HCT116 (cell line): ENCODE data around the gene SLC35G2. TPM values are rescaled to one million over a fixed set of nuclear protein-coding genes. Genes with fewer than 3 reads are reported as not detected.

Source experiments
- ATAC-seq: fragments of 200-7000 bp; cut with Tn5 transposase; 2 replicates; pipeline ENCODE4 v1.9.1; 2020; ENCODE audit warnings: mild to moderate bottlenecking, moderate library complexity
- BruUV-seq: library from RNA; stranded (reverse); fragments of 400-500 nt; replicated peaks from 2 replicates; lab custom pipeline; 2021; lab: Mats Ljungman, UMichigan
- CTCF ChIA-PET: fragments of 300-600 bp; sonication (Branson Sonifier 250); formaldehyde crosslinking; loops from one replicate; lab custom pipeline; 2021; ENCODE audit warnings: antibody characterized with exemption; lab: Charles Lee
- POLR2A ChIA-PET: fragments of 300-600, 350-600 bp; sonication (Branson Sonifier 250); formaldehyde crosslinking; loops from one replicate; lab custom pipeline; 2021; ENCODE audit warnings: antibody characterized with exemption; lab: Charles Lee
- RAD21 ChIA-PET, 2 experiments: fragments of 300-600 bp; sonication (Branson Sonifier 250); formaldehyde crosslinking; loops; one replicate each; lab custom pipeline; 2023; ENCODE audit warnings: low total read pairs in 2 of 2; ENCODE audit not compliant: uncharacterized antibody in 2 of 2, unreplicated experiment in 2 of 2, low non-redundant PET in 1 of 2; lab: Charles Lee
- DNase-seq: peaks from one replicate; pipeline ENCODE4 v3.0.0-alpha.2; 2010; ENCODE audit warnings: low read depth, low spot score
- H2AFZ ChIP-seq: fragments of 200-600 bp; shearing (Covaris generic), sonication (generic); 2 replicates; pipeline ENCODE4 v1.6.1; 2017; ENCODE audit warnings: low read depth, mixed run types, mixed read lengths, antibody characterized with exemption, low read length; ENCODE audit not compliant: poor library complexity, severe bottlenecking
- H3K27ac ChIP-seq: 2 replicates; pipeline ENCODE4 v1.5.1; 2012; ENCODE audit warnings: low read depth, low read length
- H3K27me3 ChIP-seq: fragments of 200-600 bp; sonication (generic); 2 replicates; pipeline ENCODE4 v1.6.1; 2016; ENCODE audit warnings: mixed run types, low read length, mixed read lengths; ENCODE audit not compliant: insufficient read depth
- H3K36me3 ChIP-seq, 2 experiments: fragments of 200-500 bp in 1 of 2; fragments of 200-600 bp in 1 of 2; sonication (Bioruptor generic) in 1 of 2; sonication (generic) in 1 of 2; 2 replicates each; pipeline versions ENCODE4 v1.5.1 to v1.6.1; 2014 to 2016; ENCODE audit warnings: low read length in 2 of 2, inconsistent platforms in 1 of 2, mixed read lengths in 1 of 2, mixed run types in 1 of 2; ENCODE audit not compliant: insufficient read depth in 2 of 2, control insufficient read depth in 1 of 2
- H3K4me1 ChIP-seq, 2 experiments: fragments of 200-600 bp in 1 of 2; sonication (generic) in 1 of 2; 2 replicates each; pipeline versions ENCODE4 v1.5.1 to v1.6.1; 2012 to 2017; ENCODE audit warnings: low read length in 2 of 2, inconsistent platforms in 1 of 2, mild to moderate bottlenecking in 1 of 2, mixed read lengths in 1 of 2, mixed run types in 1 of 2, moderate library complexity in 1 of 2; ENCODE audit not compliant: insufficient read depth in 2 of 2, control insufficient read depth in 1 of 2
- H3K4me2 ChIP-seq: fragments of 200-600 bp; sonication (generic); 2 replicates; pipeline ENCODE4 v1.6.1; 2017; ENCODE audit warnings: mixed run types, low read length, mixed read lengths
- H3K4me3 ChIP-seq, 2 experiments: fragments of 200-600 bp in 1 of 2; sonication (generic) in 1 of 2; replicated peaks in 1 of 2; 2 replicates each; pipeline ENCODE4 v1.5.1; 2011 to 2016; ENCODE audit warnings: low read length in 2 of 2, control low read depth in 1 of 2, low read depth in 1 of 2, mild to moderate bottlenecking in 1 of 2, mixed read lengths in 1 of 2, mixed run types in 1 of 2
- H3K79me2 ChIP-seq: fragments of 200-600 bp; sonication (generic); 2 replicates; pipeline ENCODE4 v1.6.1; 2017; ENCODE audit warnings: mild to moderate bottlenecking, mixed run types, low read length, moderate library complexity, mixed read lengths; ENCODE audit not compliant: insufficient read depth
- H3K9ac ChIP-seq: fragments of 200-600 bp; sonication (generic); 2 replicates; pipeline ENCODE4 v1.6.1; 2016; ENCODE audit warnings: low read length, mixed read lengths
- H3K9me2 ChIP-seq: fragments of 200-600 bp; sonication (generic), shearing (Covaris generic); 2 replicates; pipeline ENCODE4 v1.6.1; 2017; ENCODE audit warnings: mixed run types, mild to moderate bottlenecking, moderate library complexity; ENCODE audit not compliant: insufficient read depth
- H3K9me3 ChIP-seq, 2 experiments: fragments of 200-500 bp in 1 of 2; fragments of 200-600 bp in 1 of 2; sonication (Bioruptor generic) in 1 of 2; sonication (generic) in 1 of 2; 2 replicates each; pipeline ENCODE4 v1.6.1; 2014 to 2017; ENCODE audit warnings: low read length in 2 of 2, mixed read lengths in 2 of 2, inconsistent platforms in 1 of 2, low read depth in 1 of 2, mild to moderate bottlenecking in 1 of 2, mixed run types in 1 of 2, moderate library complexity in 1 of 2; ENCODE audit not compliant: control insufficient read depth in 1 of 2, insufficient read depth in 1 of 2
- H4K20me1 ChIP-seq: fragments of 200-600 bp; sonication (generic), shearing (Covaris generic); 2 replicates; pipeline ENCODE4 v1.6.1; 2017; ENCODE audit warnings: mixed run types, mild to moderate bottlenecking, moderate library complexity; ENCODE audit not compliant: insufficient read depth
- CBX3 ChIP-seq: IDR thresholded peaks from 2 replicates; pipeline ENCODE4 v1.6.1; 2012; ENCODE audit warnings: low read depth
- CEBPB ChIP-seq: IDR thresholded peaks from 2 replicates; pipeline ENCODE4 v1.6.1; 2012; ENCODE audit warnings: low read depth
- EGR1 ChIP-seq: IDR thresholded peaks from 2 replicates; pipeline ENCODE4 v1.6.1; 2012; ENCODE audit warnings: low read depth
- ELF1 ChIP-seq: IDR thresholded peaks from 2 replicates; pipeline ENCODE4 v1.6.1; 2012; ENCODE audit warnings: low read depth, borderline replicate concordance
- EZH2phosphoT487 ChIP-seq: fragments of 200-600 bp; IDR thresholded peaks from 2 replicates; pipeline ENCODE4 v1.6.1; 2018; ENCODE audit warnings: antibody characterized with exemption, borderline replicate concordance
- FOSL1 ChIP-seq: IDR thresholded peaks from 2 replicates; pipeline ENCODE4 v1.6.1; 2012; ENCODE audit warnings: low read depth
- JUND ChIP-seq: IDR thresholded peaks from 2 replicates; pipeline ENCODE4 v1.6.1; 2012
- POLR2A ChIP-seq: IDR thresholded peaks from 2 replicates; pipeline ENCODE4 v1.7.0; 2011; ENCODE audit warnings: borderline replicate concordance; ENCODE audit not compliant: insufficient read depth, insufficient read length; ENCODE audit errors: extremely low read depth
- POLR2AphosphoS5 ChIP-seq: IDR thresholded peaks from 2 replicates; pipeline ENCODE4 v1.6.1; 2011; ENCODE audit warnings: mild to moderate bottlenecking, low read depth, low read length, moderate library complexity
- RAD21 ChIP-seq: IDR thresholded peaks from 2 replicates; pipeline ENCODE4 v1.6.1; 2012; ENCODE audit warnings: low read depth, mild to moderate bottlenecking
- SP1 ChIP-seq: IDR thresholded peaks from 2 replicates; pipeline ENCODE4 v1.6.1; 2012; ENCODE audit warnings: low read depth
- SRF ChIP-seq: IDR thresholded peaks from 2 replicates; pipeline ENCODE4 v1.6.1; 2012; ENCODE audit warnings: low read depth
- YY1 ChIP-seq: IDR thresholded peaks from 2 replicates; pipeline ENCODE4 v1.6.1; 2011; ENCODE audit warnings: low read length, low read depth, moderate library complexity, mild to moderate bottlenecking; ENCODE audit not compliant: insufficient replicate concordance; ENCODE audit errors: extremely low read depth
- ZFX ChIP-seq: fragments of 450-650 bp; IDR thresholded peaks from 2 replicates; pipeline ENCODE4 v1.6.1; 2017
- ZNF274 ChIP-seq: fragments of 200-500 bp; sonication (Bioruptor generic); IDR thresholded peaks from 2 replicates; pipeline ENCODE4 v1.6.1; 2014; ENCODE audit warnings: mild to moderate bottlenecking, low read depth, low read length, inconsistent platforms
- intact Hi-C: fragments of 100-400 bp; cut with micrococcal nuclease; formaldehyde crosslinking; loops from 2 replicates; pipeline ENCODE4 v1.10.0; 2022
- total RNA-seq: library from RNA; stranded (reverse); gene quantifications from one replicate; pipeline ENCODE4 v1.2.1, GENCODE V29; 2021; ENCODE audit not compliant: unreplicated experiment
- TF ChIP-seq, protein P1 (sequence below): IDR thresholded peaks from 2 replicates; pipeline ENCODE4 v1.6.1; 2011; ENCODE audit warnings: mild to moderate bottlenecking, low read length, moderate library complexity; ENCODE audit not compliant: insufficient replicate concordance; ENCODE audit errors: extremely low read depth
- TF ChIP-seq, protein P2 (sequence below): IDR thresholded peaks from 2 replicates; pipeline ENCODE4 v1.6.1; 2012; ENCODE audit warnings: low read depth
- TF ChIP-seq, protein P3 (sequence below): IDR thresholded peaks from 2 replicates; pipeline ENCODE4 v1.6.1; 2012
- TF ChIP-seq, protein P4 (sequence below), 3 experiments: fragments of 200-600 bp in 1 of 3; sonication (generic) in 1 of 3; IDR thresholded peaks in 2 of 3; conservative IDR thresholded peaks in 1 of 3; 2 replicates each; pipeline ENCODE4 v1.5.1; 2012 to 2017; ENCODE audit warnings: low read depth in 2 of 3, low read length in 2 of 3, antibody characterized with exemption in 1 of 3, borderline replicate concordance in 1 of 3, control low read depth in 1 of 3, mild to moderate bottlenecking in 1 of 3, mixed read lengths in 1 of 3, mixed run types in 1 of 3, moderate library complexity in 1 of 3; ENCODE audit not compliant: insufficient read depth in 1 of 3
- TF ChIP-seq, protein P5 (sequence below): IDR thresholded peaks from 2 replicates; pipeline ENCODE4 v1.6.1; 2012

The SLC35G2 gene
- total RNA-seq, 1 experiment from 2014 or later, result 3.3 TPM

DNA sequence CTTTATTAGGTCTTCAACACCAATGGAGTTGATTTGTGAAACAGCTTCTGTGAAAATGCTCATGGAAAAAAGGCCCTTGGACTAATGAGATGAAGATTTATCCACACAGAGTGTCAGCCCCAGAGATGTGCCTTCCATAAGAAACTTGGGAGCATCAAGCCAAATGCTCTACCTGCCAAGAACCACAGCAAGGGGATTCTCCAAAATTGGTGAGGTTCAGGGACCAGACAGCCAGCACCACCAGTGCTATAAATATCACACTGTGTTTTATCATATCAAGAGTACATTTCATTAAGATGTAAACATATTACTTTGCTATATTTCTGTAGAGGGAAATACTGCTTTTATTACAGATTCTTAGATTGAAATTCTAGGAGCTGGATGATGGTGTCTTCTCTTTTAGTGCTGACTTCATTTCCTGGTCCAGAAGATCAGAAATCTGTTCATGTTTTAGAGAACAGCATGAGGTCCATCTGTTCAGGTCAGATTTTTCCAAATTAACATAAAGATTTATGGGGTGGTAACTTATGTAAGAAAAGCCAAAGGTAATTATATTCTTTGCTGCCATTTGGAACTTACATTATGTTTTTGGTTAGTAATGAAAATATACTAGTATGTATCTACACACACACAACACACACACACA lies 17.7 kb downstream of the SLC35G2 start:
- no TSS peak for BruUV-seq
- POLR2A ChIA-PET, result no interaction called here

More for the DNA sequence above, 17.7 kb downstream of the SLC35G2 start:
- H3K79me2 ChIP-seq, result no peaks in the 10 kb centered on the region
- no peak overlapping the region for H3K4me3 ChIP-seq
- no peak overlapping the region for H3K4me2 ChIP-seq
- DNase-seq, result no peak
- ChIA-PET CTCF (no interaction called here), RAD21 (no interaction called here)
- no peaks in the 10 kb centered on the region for H3K9me3 ChIP-seq
- no peak overlapping the region for H3K27ac ChIP-seq
- no peaks in the 10 kb centered on the region for H4K20me1 ChIP-seq
- no peaks in the 10 kb centered on the region for H3K27me3 ChIP-seq
- H3K4me1 ChIP-seq, result peaks cover 0 to 11% of the 10 kb centered on the region in 2 experiments; a peak in 2 of 4 replicates
- H3K9ac ChIP-seq, result no peak overlapping the region
- H2AFZ ChIP-seq, result no peak overlapping the region
- no peak for ATAC-seq
- intact Hi-C loops, result no loop called here
- no peaks in the 10 kb centered on the region for H3K36me3 ChIP-seq
- TF ChIP-seq, protein P1, sequence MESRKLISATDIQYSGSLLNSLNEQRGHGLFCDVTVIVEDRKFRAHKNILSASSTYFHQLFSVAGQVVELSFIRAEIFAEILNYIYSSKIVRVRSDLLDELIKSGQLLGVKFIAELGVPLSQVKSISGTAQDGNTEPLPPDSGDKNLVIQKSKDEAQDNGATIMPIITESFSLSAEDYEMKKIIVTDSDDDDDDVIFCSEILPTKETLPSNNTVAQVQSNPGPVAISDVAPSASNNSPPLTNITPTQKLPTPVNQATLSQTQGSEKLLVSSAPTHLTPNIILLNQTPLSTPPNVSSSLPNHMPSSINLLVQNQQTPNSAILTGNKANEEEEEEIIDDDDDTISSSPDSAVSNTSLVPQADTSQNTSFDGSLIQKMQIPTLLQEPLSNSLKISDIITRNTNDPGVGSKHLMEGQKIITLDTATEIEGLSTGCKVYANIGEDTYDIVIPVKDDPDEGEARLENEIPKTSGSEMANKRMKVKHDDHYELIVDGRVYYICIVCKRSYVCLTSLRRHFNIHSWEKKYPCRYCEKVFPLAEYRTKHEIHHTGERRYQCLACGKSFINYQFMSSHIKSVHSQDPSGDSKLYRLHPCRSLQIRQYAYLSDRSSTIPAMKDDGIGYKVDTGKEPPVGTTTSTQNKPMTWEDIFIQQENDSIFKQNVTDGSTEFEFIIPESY, result no peak
- no peak for TF ChIP-seq YY1
- TF ChIP-seq SRF, result no peak
- TF ChIP-seq JUND, result no peak
- TF ChIP-seq ZNF274, result no peak
- TF ChIP-seq POLR2A, result no peak
- no peak for TF ChIP-seq ZFX
- TF ChIP-seq POLR2AphosphoS5, result no peak
- TF ChIP-seq, protein P2, sequence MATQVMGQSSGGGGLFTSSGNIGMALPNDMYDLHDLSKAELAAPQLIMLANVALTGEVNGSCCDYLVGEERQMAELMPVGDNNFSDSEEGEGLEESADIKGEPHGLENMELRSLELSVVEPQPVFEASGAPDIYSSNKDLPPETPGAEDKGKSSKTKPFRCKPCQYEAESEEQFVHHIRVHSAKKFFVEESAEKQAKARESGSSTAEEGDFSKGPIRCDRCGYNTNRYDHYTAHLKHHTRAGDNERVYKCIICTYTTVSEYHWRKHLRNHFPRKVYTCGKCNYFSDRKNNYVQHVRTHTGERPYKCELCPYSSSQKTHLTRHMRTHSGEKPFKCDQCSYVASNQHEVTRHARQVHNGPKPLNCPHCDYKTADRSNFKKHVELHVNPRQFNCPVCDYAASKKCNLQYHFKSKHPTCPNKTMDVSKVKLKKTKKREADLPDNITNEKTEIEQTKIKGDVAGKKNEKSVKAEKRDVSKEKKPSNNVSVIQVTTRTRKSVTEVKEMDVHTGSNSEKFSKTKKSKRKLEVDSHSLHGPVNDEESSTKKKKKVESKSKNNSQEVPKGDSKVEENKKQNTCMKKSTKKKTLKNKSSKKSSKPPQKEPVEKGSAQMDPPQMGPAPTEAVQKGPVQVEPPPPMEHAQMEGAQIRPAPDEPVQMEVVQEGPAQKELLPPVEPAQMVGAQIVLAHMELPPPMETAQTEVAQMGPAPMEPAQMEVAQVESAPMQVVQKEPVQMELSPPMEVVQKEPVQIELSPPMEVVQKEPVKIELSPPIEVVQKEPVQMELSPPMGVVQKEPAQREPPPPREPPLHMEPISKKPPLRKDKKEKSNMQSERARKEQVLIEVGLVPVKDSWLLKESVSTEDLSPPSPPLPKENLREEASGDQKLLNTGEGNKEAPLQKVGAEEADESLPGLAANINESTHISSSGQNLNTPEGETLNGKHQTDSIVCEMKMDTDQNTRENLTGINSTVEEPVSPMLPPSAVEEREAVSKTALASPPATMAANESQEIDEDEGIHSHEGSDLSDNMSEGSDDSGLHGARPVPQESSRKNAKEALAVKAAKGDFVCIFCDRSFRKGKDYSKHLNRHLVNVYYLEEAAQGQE, result no peak
- TF ChIP-seq, protein P3, sequence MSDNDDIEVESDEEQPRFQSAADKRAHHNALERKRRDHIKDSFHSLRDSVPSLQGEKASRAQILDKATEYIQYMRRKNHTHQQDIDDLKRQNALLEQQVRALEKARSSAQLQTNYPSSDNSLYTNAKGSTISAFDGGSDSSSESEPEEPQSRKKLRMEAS, result no peak
- TF ChIP-seq ELF1, result no peak
- TF ChIP-seq EZH2phosphoT487, result no peak
- TF ChIP-seq, protein P4, sequence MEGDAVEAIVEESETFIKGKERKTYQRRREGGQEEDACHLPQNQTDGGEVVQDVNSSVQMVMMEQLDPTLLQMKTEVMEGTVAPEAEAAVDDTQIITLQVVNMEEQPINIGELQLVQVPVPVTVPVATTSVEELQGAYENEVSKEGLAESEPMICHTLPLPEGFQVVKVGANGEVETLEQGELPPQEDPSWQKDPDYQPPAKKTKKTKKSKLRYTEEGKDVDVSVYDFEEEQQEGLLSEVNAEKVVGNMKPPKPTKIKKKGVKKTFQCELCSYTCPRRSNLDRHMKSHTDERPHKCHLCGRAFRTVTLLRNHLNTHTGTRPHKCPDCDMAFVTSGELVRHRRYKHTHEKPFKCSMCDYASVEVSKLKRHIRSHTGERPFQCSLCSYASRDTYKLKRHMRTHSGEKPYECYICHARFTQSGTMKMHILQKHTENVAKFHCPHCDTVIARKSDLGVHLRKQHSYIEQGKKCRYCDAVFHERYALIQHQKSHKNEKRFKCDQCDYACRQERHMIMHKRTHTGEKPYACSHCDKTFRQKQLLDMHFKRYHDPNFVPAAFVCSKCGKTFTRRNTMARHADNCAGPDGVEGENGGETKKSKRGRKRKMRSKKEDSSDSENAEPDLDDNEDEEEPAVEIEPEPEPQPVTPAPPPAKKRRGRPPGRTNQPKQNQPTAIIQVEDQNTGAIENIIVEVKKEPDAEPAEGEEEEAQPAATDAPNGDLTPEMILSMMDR (IDR thresholded peaks at IDR 0.05 in 2 of 3, conservative IDR thresholded peaks at IDR 0.05 in 1 of 3; ENCODE audit: borderline replicate concordance in 1 of 3, insufficient read depth in 1 of 3, low read depth in 2 of 3, low read length in 2 of 3), result no peak
- TF ChIP-seq CBX3, result no peak
- TF ChIP-seq, protein P5, sequence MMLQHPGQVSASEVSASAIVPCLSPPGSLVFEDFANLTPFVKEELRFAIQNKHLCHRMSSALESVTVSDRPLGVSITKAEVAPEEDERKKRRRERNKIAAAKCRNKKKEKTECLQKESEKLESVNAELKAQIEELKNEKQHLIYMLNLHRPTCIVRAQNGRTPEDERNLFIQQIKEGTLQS, result no peak
- TF ChIP-seq FOSL1, result no peak
- TF ChIP-seq RAD21, result no peak
- no peak for TF ChIP-seq CEBPB
- no peak for TF ChIP-seq EGR1
- no peak for TF ChIP-seq SP1
- H3K9me2 ChIP-seq, result no peaks in the 10 kb centered on the region; the same call in 1 of the 2 replicates
